HepG2 (cell line): Measurements from ENCODE around the gene RAD51D. TPM values are rescaled to one million over a fixed set of nuclear protein-coding genes. Genes with fewer than 3 reads are reported as not detected.

Experiments used
- ATAC-seq: fragments of 200-7000 bp; cut with Tn5 transposase; 3 replicates; pipeline ENCODE4 v1.9.1; 2020; ENCODE audit warnings: mild to moderate bottlenecking, moderate library complexity
- BruUV-seq: library from RNA; stranded (reverse); fragments of 400-500 nt; replicated peaks from 2 replicates; lab custom pipeline; 2021; lab: Mats Ljungman, UMichigan
- CTCF ChIA-PET: fragments of 300-600 bp; formaldehyde crosslinking; extraction: SDS; loops from one replicate; lab custom pipeline; 2021; ENCODE audit warnings: low total read pairs, inconsistent platforms, low intra/inter-chr PET ratio; lab: Yijun Ruan, JAX
- POLR2A ChIA-PET: fragments of 350-600 bp; sonication (Branson Sonifier 250); formaldehyde crosslinking; loops from one replicate; lab custom pipeline; 2020; ENCODE audit warnings: antibody characterized with exemption, inconsistent platforms; lab: Yijun Ruan, JAX
- DNase-seq: peaks from one replicate; pipeline ENCODE4 v3.0.0-alpha.2; 2015; ENCODE audit warnings: low spot score
- FAIRE-seq: peaks from 3 replicates; lab custom pipeline; 2011; peaks lifted over from hg19 to GRCh38; lab: Jason Lieb, UNC
- H2AFZ ChIP-seq: one replicate; pipeline ENCODE4 v1.6.1; 2011; ENCODE audit warnings: low read length, inconsistent platforms
- H3K27ac ChIP-seq: fragments of 300-600 bp; 3 replicates; pipeline ENCODE4 v1.8.0; 2011; ENCODE audit warnings: mixed run types, mild to moderate bottlenecking, mixed read lengths, low read length, inconsistent platforms; ENCODE audit not compliant: insufficient read depth; ENCODE audit errors: extremely low read length
- H3K27me3 ChIP-seq, 2 experiments: fragments of 200-600 bp in 1 of 2; 2 replicates in 1 of 2; 3 replicates in 1 of 2; pipeline versions ENCODE4 v1.6.0 to v1.8.0; 2011; ENCODE audit warnings: low read length in 2 of 2, mild to moderate bottlenecking in 2 of 2, moderate library complexity in 2 of 2, inconsistent platforms in 1 of 2; ENCODE audit not compliant: insufficient read depth in 2 of 2, control insufficient read depth in 1 of 2
- H3K36me3 ChIP-seq, 2 experiments: fragments of 200-600 bp in 1 of 2; replicated peaks in 1 of 2; 2 replicates in 1 of 2; 3 replicates in 1 of 2; pipeline versions ENCODE4 v1.5.1 to v1.8.0; 2011; ENCODE audit warnings: low read length in 2 of 2, inconsistent platforms in 1 of 2; ENCODE audit not compliant: insufficient read depth in 2 of 2, control insufficient read depth in 1 of 2
- H3K4me1 ChIP-seq: 2 replicates; pipeline ENCODE4 v1.5.1; 2012; ENCODE audit warnings: low read length, inconsistent platforms; ENCODE audit not compliant: insufficient read depth
- H3K4me2 ChIP-seq: 2 replicates; pipeline ENCODE4 v1.6.0; 2011; ENCODE audit warnings: low read depth, low read length, inconsistent platforms
- H3K4me3 ChIP-seq, 3 experiments: fragments of 200-600 bp in 1 of 3; sonication (generic), shearing (Covaris generic) in 1 of 3; replicated peaks in 1 of 3; 2 replicates each; pipeline ENCODE4 v1.5.1; 2011 to 2016; ENCODE audit warnings: low read length in 3 of 3, inconsistent platforms in 2 of 3, low read depth in 2 of 3, mild to moderate bottlenecking in 2 of 3, control low read depth in 1 of 3, mixed read lengths in 1 of 3; ENCODE audit not compliant: insufficient read depth in 1 of 3
- H3K79me2 ChIP-seq: one replicate; pipeline ENCODE4 v1.6.1; 2011; ENCODE audit warnings: low read length, inconsistent platforms; ENCODE audit not compliant: insufficient read depth
- H3K9ac ChIP-seq: 2 replicates; pipeline ENCODE4 v1.6.0; 2011; ENCODE audit warnings: mild to moderate bottlenecking, low read depth, low read length, inconsistent platforms; ENCODE audit not compliant: insufficient read depth
- H3K9me3 ChIP-seq: 2 replicates; pipeline ENCODE4 v1.5.1; 2012; ENCODE audit warnings: mild to moderate bottlenecking, low read length
- H4K20me1 ChIP-seq: 2 replicates; pipeline ENCODE4 v1.6.0; 2011; ENCODE audit warnings: inconsistent platforms, mild to moderate bottlenecking, low read length, moderate library complexity; ENCODE audit not compliant: insufficient read depth
- CCAR2 ChIP-seq: fragments of 200-400 bp; formaldehyde crosslinking; optimal IDR thresholded peaks from 2 replicates; pipeline ENCODE3; 2018; ENCODE audit warnings: low read depth, mild to moderate bottlenecking, low read length, moderate library complexity
- CEBPB ChIP-seq: IDR thresholded peaks from 2 replicates; pipeline ENCODE4 v1.6.1; 2011; ENCODE audit warnings: low read depth, low read length, improper control_type of control experiment, borderline replicate concordance
- ESRRA ChIP-seq: sonication (generic); formaldehyde crosslinking; IDR thresholded peaks from 2 replicates; pipeline ENCODE4 v1.5.1; 2020; ENCODE audit warnings: mild to moderate bottlenecking, low read depth, missing genetic modification reagents
- GPN1 ChIP-seq: sonication (generic); formaldehyde crosslinking; IDR thresholded peaks from 2 replicates; pipeline ENCODE4 v1.5.1; 2020; ENCODE audit warnings: missing genetic modification reagents, borderline replicate concordance
- TAF15 ChIP-seq: fragments of 200-400 bp; formaldehyde crosslinking; IDR thresholded peaks from one replicate; pipeline ENCODE4 v1.6.1; 2018; ENCODE audit warnings: mild to moderate bottlenecking, low read depth, low read length; ENCODE audit not compliant: poor library complexity, severe bottlenecking
- ZBTB1 ChIP-seq: sonication (generic); formaldehyde crosslinking; IDR thresholded peaks from 2 replicates; pipeline ENCODE4 v1.4.0; 2020; ENCODE audit warnings: missing genetic modification reagents, borderline replicate concordance
- ZBTB7A ChIP-seq: sonication (generic); formaldehyde crosslinking; IDR thresholded peaks from 2 replicates; pipeline ENCODE4 v1.8.0; 2022; ENCODE audit warnings: mild to moderate bottlenecking, missing genetic modification reagents
- ZNF746 ChIP-seq: sonication (generic); formaldehyde crosslinking; IDR thresholded peaks from 2 replicates; pipeline ENCODE4 v1.8.0; 2022; ENCODE audit warnings: mild to moderate bottlenecking, missing genetic modification reagents
- WGBS: methylation state at CpG from one replicate; pipeline ENCODE4 v1.1.6; 2017; ENCODE audit warnings: low lambda C conversion rate; 5-methylcytosine and 5-hydroxymethylcytosine counted together
- in situ Hi-C: cut with HindIII; loops from 2 replicates; pipeline ENCODE4 v1.10.0; 2017; ENCODE audit warnings: low pct_unique_long_range_greater_than_20kb; ENCODE audit not compliant: extremely low pct_ligation_motif_present
- intact Hi-C: fragments of 100-400 bp; cut with micrococcal nuclease; formaldehyde crosslinking; loops from one replicate; pipeline ENCODE4 v1.10.0; 2022; ENCODE audit not compliant: unreplicated experiment
- polyA plus RNA-seq, 8 experiments: library from polyadenylated mRNA; depleted of rRNA in 3 of 8; stranded (reverse) in 7 of 8; unstranded in 1 of 8; fragments of >200 nt; fragmentation: Illumina TruSeq in 4 of 8; extraction: Trizol in 4 of 8; gene quantifications; 2 replicates each; pipeline versions ENCODE4 v1.2.1 to v1.2.3, GENCODE V29; 2011 to 2016; ENCODE audit warnings: low read depth in 4 of 8, missing spikeins in 1 of 8, mixed read lengths in 1 of 8; ENCODE audit not compliant: insufficient read depth in 1 of 8
- total RNA-seq, 5 experiments: library from RNA; depleted of rRNA; stranded (reverse); fragments of >200 nt; fragmentation: Illumina TruSeq; extraction: Trizol; gene quantifications; 2 replicates each; pipeline ENCODE4 v1.2.3, GENCODE V29; 2016; ENCODE audit warnings: low read depth in 1 of 5

RAD51D gene
- total and polyA plus RNA-seq, 2 of the 13 experiments (the other 11 are each of a cell fraction or from before 2014, with no cell fraction given) = 6.7 to 13.1 TPM

GRCh38 chr17:35095741-35096140 lies 23.9 kb downstream of the RAD51D start:
- Histone ChIP-seq H4K20me1 (no peaks in the 10 kb centered on the region), H3K36me3 (peaks cover 0 to 11% of the 10 kb centered on the region in 2 experiments; a peak in 3 of 5 replicates), H3K4me2 (no peak overlapping the region), H3K79me2 (no peaks in the 10 kb centered on the region), H3K27me3 (no peaks in the 10 kb centered on the region), H3K9ac (no peak overlapping the region), H3K9me3 (no peaks in the 10 kb centered on the region), H3K4me3 (no peak overlapping the region), H2AFZ (no peak overlapping the region), H3K4me1 (peaks cover 3% of the 10 kb centered on the region), H3K27ac (no peak overlapping the region)
- FAIRE-seq (no peak), DNase-seq (no peak), ATAC-seq (no peak)
- 100% methylated on average over 1 of the region's 1 CpG for WGBS
- ChIA-PET CTCF (no interaction called here), POLR2A (no interaction called here)
- BruUV-seq = no TSS peak
- in situ Hi-C loops (no loop called here), intact Hi-C loops (no loop called here)
- TF ChIP-seq GPN1 (no peak), ZNF746 (no peak)

- in situ Hi-C loops = no loop called here
- H3K4me3 ChIP-seq = no peak overlapping the region
- no peak overlapping the region for H3K27ac ChIP-seq
- intact Hi-C loops = no loop called here
- peaks cover 12% of the 10 kb centered on the region for H3K4me1 ChIP-seq
- 0 out of 5 replicates have a peak, but pooled peaks cover 0 to 7% of the 10 kb centered on the region in 2 experiments for H3K36me3 ChIP-seq
- H3K27me3 ChIP-seq = no peaks in the 10 kb centered on the region
- DNase-seq = peak; percentile 14
- no peak for ATAC-seq
- BruUV-seq = no TSS peak
- ChIA-PET CTCF (no interaction called here), POLR2A (no interaction called here)
- H4K20me1 ChIP-seq = no peaks in the 10 kb centered on the region
- no peak overlapping the region for H3K4me2 ChIP-seq
- no peak for FAIRE-seq
- no peak overlapping the region for H3K9ac ChIP-seq
- no peak overlapping the region for H2AFZ ChIP-seq
- 88% methylated on average over 2 of the region's 2 CpGs for WGBS
- H3K79me2 ChIP-seq = no peaks in the 10 kb centered on the region
- TF ChIP-seq ZBTB1 = no peak
- TF ChIP-seq CEBPB = peak; percentile 20; the same call in 1 of the 2 replicates
- no peak for TF ChIP-seq TAF15
- no peak for TF ChIP-seq ZBTB7A (CRISPR knock-in tag)
- TF ChIP-seq ESRRA = no peak
- TF ChIP-seq CCAR2 = no peak
- no peaks in the 10 kb centered on the region for H3K9me3 ChIP-seq
Measured at GRCh38 chr17:35094902-35095301, 24.8 kb downstream of the RAD51D start.
